HCT116 (cell line): ENCODE results near the gene PSMC3. TPM values are rescaled to one million over a fixed set of nuclear protein-coding genes. Genes with fewer than 3 reads are reported as not detected.

ENCODE experiments used
- ATAC-seq: fragments of 200-7000 bp; cut with Tn5 transposase; 2 replicates; pipeline ENCODE4 v1.9.1; 2020; ENCODE audit warnings: mild to moderate bottlenecking, moderate library complexity
- BruUV-seq: library from RNA; stranded (reverse); fragments of 400-500 nt; replicated peaks from 2 replicates; lab custom pipeline; 2021; lab: Mats Ljungman, UMichigan
- CTCF ChIA-PET: fragments of 300-600 bp; sonication (Branson Sonifier 250); formaldehyde crosslinking; loops from one replicate; lab custom pipeline; 2021; ENCODE audit warnings: antibody characterized with exemption; lab: Charles Lee
- POLR2A ChIA-PET: fragments of 300-600, 350-600 bp; sonication (Branson Sonifier 250); formaldehyde crosslinking; loops from one replicate; lab custom pipeline; 2021; ENCODE audit warnings: antibody characterized with exemption; lab: Charles Lee
- RAD21 ChIA-PET, 2 experiments: fragments of 300-600 bp; sonication (Branson Sonifier 250); formaldehyde crosslinking; loops; one replicate each; lab custom pipeline; 2023; ENCODE audit warnings: low total read pairs in 2 of 2; ENCODE audit not compliant: uncharacterized antibody in 2 of 2, unreplicated experiment in 2 of 2, low non-redundant PET in 1 of 2; lab: Charles Lee
- DNase-seq: peaks from one replicate; pipeline ENCODE4 v3.0.0-alpha.2; 2010; ENCODE audit warnings: low read depth, low spot score
- H2AFZ ChIP-seq: fragments of 200-600 bp; shearing (Covaris generic), sonication (generic); 2 replicates; pipeline ENCODE4 v1.6.1; 2017; ENCODE audit warnings: low read depth, mixed run types, mixed read lengths, antibody characterized with exemption, low read length; ENCODE audit not compliant: poor library complexity, severe bottlenecking
- H3K27ac ChIP-seq: 2 replicates; pipeline ENCODE4 v1.5.1; 2012; ENCODE audit warnings: low read depth, low read length
- H3K27me3 ChIP-seq: fragments of 200-600 bp; sonication (generic); 2 replicates; pipeline ENCODE4 v1.6.1; 2016; ENCODE audit warnings: mixed run types, low read length, mixed read lengths; ENCODE audit not compliant: insufficient read depth
- H3K36me3 ChIP-seq, 2 experiments: fragments of 200-500 bp in 1 of 2; fragments of 200-600 bp in 1 of 2; sonication (Bioruptor generic) in 1 of 2; sonication (generic) in 1 of 2; 2 replicates each; pipeline versions ENCODE4 v1.5.1 to v1.6.1; 2014 to 2016; ENCODE audit warnings: low read length in 2 of 2, inconsistent platforms in 1 of 2, mixed read lengths in 1 of 2, mixed run types in 1 of 2; ENCODE audit not compliant: insufficient read depth in 2 of 2, control insufficient read depth in 1 of 2
- H3K4me1 ChIP-seq, 2 experiments: fragments of 200-600 bp in 1 of 2; sonication (generic) in 1 of 2; 2 replicates each; pipeline versions ENCODE4 v1.5.1 to v1.6.1; 2012 to 2017; ENCODE audit warnings: low read length in 2 of 2, inconsistent platforms in 1 of 2, mild to moderate bottlenecking in 1 of 2, mixed read lengths in 1 of 2, mixed run types in 1 of 2, moderate library complexity in 1 of 2; ENCODE audit not compliant: insufficient read depth in 2 of 2, control insufficient read depth in 1 of 2
- H3K4me2 ChIP-seq: fragments of 200-600 bp; sonication (generic); 2 replicates; pipeline ENCODE4 v1.6.1; 2017; ENCODE audit warnings: mixed run types, low read length, mixed read lengths
- H3K4me3 ChIP-seq, 2 experiments: fragments of 200-600 bp in 1 of 2; sonication (generic) in 1 of 2; replicated peaks in 1 of 2; 2 replicates each; pipeline ENCODE4 v1.5.1; 2011 to 2016; ENCODE audit warnings: low read length in 2 of 2, control low read depth in 1 of 2, low read depth in 1 of 2, mild to moderate bottlenecking in 1 of 2, mixed read lengths in 1 of 2, mixed run types in 1 of 2
- H3K79me2 ChIP-seq: fragments of 200-600 bp; sonication (generic); 2 replicates; pipeline ENCODE4 v1.6.1; 2017; ENCODE audit warnings: mild to moderate bottlenecking, mixed run types, low read length, moderate library complexity, mixed read lengths; ENCODE audit not compliant: insufficient read depth
- H3K9ac ChIP-seq: fragments of 200-600 bp; sonication (generic); 2 replicates; pipeline ENCODE4 v1.6.1; 2016; ENCODE audit warnings: low read length, mixed read lengths
- H3K9me2 ChIP-seq: fragments of 200-600 bp; sonication (generic), shearing (Covaris generic); 2 replicates; pipeline ENCODE4 v1.6.1; 2017; ENCODE audit warnings: mixed run types, mild to moderate bottlenecking, moderate library complexity; ENCODE audit not compliant: insufficient read depth
- H3K9me3 ChIP-seq, 2 experiments: fragments of 200-500 bp in 1 of 2; fragments of 200-600 bp in 1 of 2; sonication (Bioruptor generic) in 1 of 2; sonication (generic) in 1 of 2; 2 replicates each; pipeline ENCODE4 v1.6.1; 2014 to 2017; ENCODE audit warnings: low read length in 2 of 2, mixed read lengths in 2 of 2, inconsistent platforms in 1 of 2, low read depth in 1 of 2, mild to moderate bottlenecking in 1 of 2, mixed run types in 1 of 2, moderate library complexity in 1 of 2; ENCODE audit not compliant: control insufficient read depth in 1 of 2, insufficient read depth in 1 of 2
- H4K20me1 ChIP-seq: fragments of 200-600 bp; sonication (generic), shearing (Covaris generic); 2 replicates; pipeline ENCODE4 v1.6.1; 2017; ENCODE audit warnings: mixed run types, mild to moderate bottlenecking, moderate library complexity; ENCODE audit not compliant: insufficient read depth
- ATF3 ChIP-seq: IDR thresholded peaks from 2 replicates; pipeline ENCODE4 v1.6.1; 2012
- CBX3 ChIP-seq: IDR thresholded peaks from 2 replicates; pipeline ENCODE4 v1.6.1; 2012; ENCODE audit warnings: low read depth
- EZH2phosphoT487 ChIP-seq: fragments of 200-600 bp; IDR thresholded peaks from 2 replicates; pipeline ENCODE4 v1.6.1; 2018; ENCODE audit warnings: antibody characterized with exemption, borderline replicate concordance
- FOSL1 ChIP-seq: IDR thresholded peaks from 2 replicates; pipeline ENCODE4 v1.6.1; 2012; ENCODE audit warnings: low read depth
- JUND ChIP-seq: IDR thresholded peaks from 2 replicates; pipeline ENCODE4 v1.6.1; 2012
- POLR2A ChIP-seq: IDR thresholded peaks from 2 replicates; pipeline ENCODE4 v1.7.0; 2011; ENCODE audit warnings: borderline replicate concordance; ENCODE audit not compliant: insufficient read depth, insufficient read length; ENCODE audit errors: extremely low read depth
- POLR2AphosphoS5 ChIP-seq: IDR thresholded peaks from 2 replicates; pipeline ENCODE4 v1.6.1; 2011; ENCODE audit warnings: mild to moderate bottlenecking, low read depth, low read length, moderate library complexity
- RAD21 ChIP-seq: IDR thresholded peaks from 2 replicates; pipeline ENCODE4 v1.6.1; 2012; ENCODE audit warnings: low read depth, mild to moderate bottlenecking
- SIN3A ChIP-seq: IDR thresholded peaks from 2 replicates; pipeline ENCODE4 v1.6.1; 2012; ENCODE audit warnings: low read depth
- SRF ChIP-seq: IDR thresholded peaks from 2 replicates; pipeline ENCODE4 v1.6.1; 2012; ENCODE audit warnings: low read depth
- YY1 ChIP-seq: IDR thresholded peaks from 2 replicates; pipeline ENCODE4 v1.6.1; 2011; ENCODE audit warnings: low read length, low read depth, moderate library complexity, mild to moderate bottlenecking; ENCODE audit not compliant: insufficient replicate concordance; ENCODE audit errors: extremely low read depth
- ZBTB33 ChIP-seq: IDR thresholded peaks from 2 replicates; pipeline ENCODE4 v1.6.1; 2011; ENCODE audit warnings: mild to moderate bottlenecking, low read length, moderate library complexity; ENCODE audit not compliant: insufficient replicate concordance; ENCODE audit errors: extremely low read depth
- ZNF274 ChIP-seq: fragments of 200-500 bp; sonication (Bioruptor generic); IDR thresholded peaks from 2 replicates; pipeline ENCODE4 v1.6.1; 2014; ENCODE audit warnings: mild to moderate bottlenecking, low read depth, low read length, inconsistent platforms
- intact Hi-C: fragments of 100-400 bp; cut with micrococcal nuclease; formaldehyde crosslinking; loops from 2 replicates; pipeline ENCODE4 v1.10.0; 2022
- total RNA-seq: library from RNA; stranded (reverse); gene quantifications from one replicate; pipeline ENCODE4 v1.2.1, GENCODE V29; 2021; ENCODE audit not compliant: unreplicated experiment
- TF ChIP-seq, protein P1 (sequence below): IDR thresholded peaks from 2 replicates; pipeline ENCODE4 v1.6.1; 2012; ENCODE audit warnings: low read depth

The PSMC3 gene
- total RNA-seq, 1 experiment from 2014 or later: 155 TPM

GRCh38 chr11:47394050-47394321 is 32.3 kb downstream of the PSMC3 start:
- ChIA-PET RAD21 (no interaction called here), POLR2A (no interaction called here), CTCF (no interaction called here)
- ATAC-seq (no peak), DNase-seq (no peak)
- Histone ChIP-seq H4K20me1 (no peaks in the 10 kb centered on the region), H3K9me2 (no peaks in the 10 kb centered on the region), H2AFZ (no peak overlapping the region), H3K27ac (no peak overlapping the region), H3K9ac (no peak overlapping the region), H3K27me3 (no peaks in the 10 kb centered on the region), H3K36me3 (no peaks in the 10 kb centered on the region), H3K4me2 (no peak overlapping the region), H3K9me3 (no peaks in the 10 kb centered on the region), H3K79me2 (no peaks in the 10 kb centered on the region), H3K4me3 (no peak overlapping the region), H3K4me1 (no peaks in the 10 kb centered on the region)
- BruUV-seq: no TSS peak
- intact Hi-C loops: no loop called here
- TF ChIP-seq YY1 (no peak), FOSL1 (no peak), ZNF274 (no peak), POLR2A (no peak), RAD21 (no peak), JUND (no peak), CBX3 (no peak), POLR2AphosphoS5 (no peak)

DNA sequence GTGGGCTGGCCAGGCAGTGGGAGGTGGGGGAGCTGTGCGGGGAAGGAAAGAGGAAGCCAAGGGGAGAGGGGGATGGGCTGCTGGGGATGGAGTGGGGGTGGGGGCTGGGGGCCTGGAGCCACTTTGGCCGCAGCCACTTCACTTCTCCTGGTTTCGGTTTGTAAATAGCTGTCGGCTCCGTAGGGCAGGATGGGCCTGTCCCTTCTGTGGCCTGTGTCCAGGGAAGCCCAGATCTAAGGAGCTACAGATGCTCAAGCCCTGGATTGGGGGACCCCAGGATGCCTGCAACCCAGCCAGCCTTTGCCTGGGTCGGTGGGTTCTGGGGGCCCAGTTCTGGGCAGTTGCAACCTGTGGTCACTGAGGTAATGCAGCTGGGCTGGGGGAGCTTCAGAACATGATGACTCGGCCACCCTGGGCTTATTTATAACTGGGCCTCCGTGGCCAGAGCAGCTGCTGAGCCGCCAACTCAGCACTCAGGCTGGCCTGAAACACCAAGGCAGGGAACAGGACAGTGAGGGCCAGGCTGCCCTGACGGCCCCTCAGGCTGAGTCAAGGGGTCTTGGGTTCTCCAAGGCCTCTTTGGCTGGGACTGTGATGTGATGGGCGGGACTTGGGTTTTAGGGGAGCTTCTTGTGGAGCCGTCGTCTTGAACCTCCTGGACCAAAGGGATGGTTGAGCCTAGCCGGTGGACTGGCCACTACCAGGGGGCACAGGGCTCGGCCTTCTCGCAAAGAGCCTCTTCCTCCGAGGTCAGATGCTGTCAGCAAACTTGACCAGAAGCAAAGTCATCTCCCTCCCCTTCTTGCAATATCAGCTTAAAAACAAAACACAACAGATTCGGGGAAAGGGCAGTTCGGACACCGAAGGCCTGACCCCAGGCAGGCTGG is 32.8 kb downstream of the PSMC3 start:
- RAD21 ChIA-PET: no interaction called here
- Histone ChIP-seq H3K27ac (no peak overlapping the region), H3K4me1 (no peaks in the 10 kb centered on the region), H3K4me2 (no peak overlapping the region), H4K20me1 (no peaks in the 10 kb centered on the region), H3K79me2 (no peaks in the 10 kb centered on the region), H3K9me3 (no peaks in the 10 kb centered on the region), H3K27me3 (no peaks in the 10 kb centered on the region), H2AFZ (no peak overlapping the region), H3K9me2 (no peaks in the 10 kb centered on the region), H3K4me3 (no peak overlapping the region), H3K9ac (no peak overlapping the region), H3K36me3 (no peaks in the 10 kb centered on the region)
- intact Hi-C loops: no loop called here
- POLR2A ChIA-PET: no interaction called here
- BruUV-seq: no TSS peak
- ATAC-seq: no peak
- CTCF ChIA-PET: interaction anchor here (1.3 kb wide), 1 partner anchor 19 kb away, joined by 7 read pairs; no protein-coding TSS in a partner anchor
- DNase-seq: no peak
- TF ChIP-seq FOSL1: no peak
- TF ChIP-seq, protein P1, sequence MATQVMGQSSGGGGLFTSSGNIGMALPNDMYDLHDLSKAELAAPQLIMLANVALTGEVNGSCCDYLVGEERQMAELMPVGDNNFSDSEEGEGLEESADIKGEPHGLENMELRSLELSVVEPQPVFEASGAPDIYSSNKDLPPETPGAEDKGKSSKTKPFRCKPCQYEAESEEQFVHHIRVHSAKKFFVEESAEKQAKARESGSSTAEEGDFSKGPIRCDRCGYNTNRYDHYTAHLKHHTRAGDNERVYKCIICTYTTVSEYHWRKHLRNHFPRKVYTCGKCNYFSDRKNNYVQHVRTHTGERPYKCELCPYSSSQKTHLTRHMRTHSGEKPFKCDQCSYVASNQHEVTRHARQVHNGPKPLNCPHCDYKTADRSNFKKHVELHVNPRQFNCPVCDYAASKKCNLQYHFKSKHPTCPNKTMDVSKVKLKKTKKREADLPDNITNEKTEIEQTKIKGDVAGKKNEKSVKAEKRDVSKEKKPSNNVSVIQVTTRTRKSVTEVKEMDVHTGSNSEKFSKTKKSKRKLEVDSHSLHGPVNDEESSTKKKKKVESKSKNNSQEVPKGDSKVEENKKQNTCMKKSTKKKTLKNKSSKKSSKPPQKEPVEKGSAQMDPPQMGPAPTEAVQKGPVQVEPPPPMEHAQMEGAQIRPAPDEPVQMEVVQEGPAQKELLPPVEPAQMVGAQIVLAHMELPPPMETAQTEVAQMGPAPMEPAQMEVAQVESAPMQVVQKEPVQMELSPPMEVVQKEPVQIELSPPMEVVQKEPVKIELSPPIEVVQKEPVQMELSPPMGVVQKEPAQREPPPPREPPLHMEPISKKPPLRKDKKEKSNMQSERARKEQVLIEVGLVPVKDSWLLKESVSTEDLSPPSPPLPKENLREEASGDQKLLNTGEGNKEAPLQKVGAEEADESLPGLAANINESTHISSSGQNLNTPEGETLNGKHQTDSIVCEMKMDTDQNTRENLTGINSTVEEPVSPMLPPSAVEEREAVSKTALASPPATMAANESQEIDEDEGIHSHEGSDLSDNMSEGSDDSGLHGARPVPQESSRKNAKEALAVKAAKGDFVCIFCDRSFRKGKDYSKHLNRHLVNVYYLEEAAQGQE: no peak
- TF ChIP-seq POLR2AphosphoS5: no peak
- no peak for TF ChIP-seq ZBTB33
- TF ChIP-seq SIN3A: no peak
- TF ChIP-seq YY1: no peak
- TF ChIP-seq JUND: no peak
- no peak for TF ChIP-seq CBX3
- TF ChIP-seq SRF: no peak
- TF ChIP-seq EZH2phosphoT487: no peak
- no peak for TF ChIP-seq ATF3
